Measurements from ENCODE around the gene TTLL5.

The TTLL5 gene

GRCh38 chr14:75991753-75992152 is 330.7 kb downstream of the TTLL5 start:
- DNase-seq (ENCODE audit: low read depth in 2 of 2) = no peak

- no peak for DNase-seq (ENCODE audit: low read depth in 2 of 2)
These were observed 332.6 kb downstream of the TTLL5 start for GRCh38 chr14:75993567-75994041.

- DNase-seq (ENCODE audit: low read depth in 2 of 2) = no peak
These were observed 334.5 kb downstream of the TTLL5 start for GRCh38 chr14:75995372-75996041.

- no peak for DNase-seq (ENCODE audit: low read depth in 2 of 2)
These were observed 335.4 kb downstream of the TTLL5 start for GRCh38 chr14:75996488-75996887.

GRCh38 chr14:75999511-76000190 is 338.6 kb downstream of the TTLL5 start:
- no peak for DNase-seq (ENCODE audit: low read depth in 2 of 2)

- DNase-seq (ENCODE audit: low read depth in 2 of 2) = no peak
These were observed 341.3 kb downstream of the TTLL5 start for GRCh38 chr14:76002383-76002782.

Measured in stimulated activated CD8-positive, alpha-beta memory T cell treated with anti-CD3 and anti-CD28 coated beads, Interleukin-15, amount 100 ng/mL, for 4 hours (primary cell).